Loucy (cell line): ENCODE data around the gene FGFBP1.

ENCODE experiments used
- H2AFZ ChIP-seq: fragments of 200-600 bp; sonication (generic); 2 replicates; pipeline ENCODE4 v1.6.0; 2016; ENCODE audit warnings: antibody characterized with exemption, mild to moderate bottlenecking, low read length, moderate library complexity
- H3F3A ChIP-seq: fragments of 200-600 bp; 2 replicates; pipeline ENCODE4 v1.6.0; 2016; ENCODE audit warnings: antibody characterized with exemption, low read depth, mild to moderate bottlenecking
- H3K27me3 ChIP-seq: fragments of 200-600 bp; sonication (generic); 2 replicates; pipeline ENCODE4 v1.6.1; 2014; ENCODE audit warnings: low read length, mild to moderate bottlenecking; ENCODE audit not compliant: insufficient read depth, poor library complexity, severe bottlenecking
- H3K36me3 ChIP-seq: fragments of 200-600 bp; sonication (generic); 2 replicates; pipeline ENCODE4 v1.6.1; 2016; ENCODE audit warnings: low read length; ENCODE audit not compliant: insufficient read depth
- H3K4me1 ChIP-seq: fragments of 200-600 bp; sonication (generic); 2 replicates; pipeline ENCODE4 v1.5.1; 2014; ENCODE audit warnings: low read length, mild to moderate bottlenecking; ENCODE audit not compliant: insufficient read depth, poor library complexity, severe bottlenecking
- H3K4me2 ChIP-seq: fragments of 200-600 bp; sonication (generic); 2 replicates; pipeline ENCODE4 v1.6.0; 2014; ENCODE audit warnings: antibody characterized with exemption, low read length, low read depth, mild to moderate bottlenecking; ENCODE audit not compliant: poor library complexity, severe bottlenecking
- H3K4me3 ChIP-seq: fragments of 200-600 bp; sonication (generic); 2 replicates; pipeline ENCODE4 v1.5.1; 2014; ENCODE audit warnings: low read length, mild to moderate bottlenecking, mixed read lengths; ENCODE audit not compliant: poor library complexity, severe bottlenecking
- H3K79me2 ChIP-seq: fragments of 200-600 bp; sonication (generic); 2 replicates; pipeline ENCODE4 v1.6.1; 2014; ENCODE audit warnings: low read length; ENCODE audit not compliant: insufficient read depth
- H3K9ac ChIP-seq: fragments of 200-600 bp; sonication (generic); 2 replicates; pipeline ENCODE4 v1.6.0; 2014; ENCODE audit warnings: mild to moderate bottlenecking, low read depth, low read length, moderate library complexity; ENCODE audit not compliant: poor library complexity, severe bottlenecking
- H3K9me2 ChIP-seq: fragments of 200-600 bp; sonication (generic); replicated peaks from 2 replicates; pipeline ENCODE4 v1.6.1; 2016; ENCODE audit warnings: low read depth, low read length, mixed read lengths
- H3K9me3 ChIP-seq: fragments of 200-600 bp; sonication (generic); 2 replicates; pipeline ENCODE4 v1.6.1; 2014; ENCODE audit warnings: mild to moderate bottlenecking, antibody characterized with exemption, low read length, low read depth; ENCODE audit not compliant: insufficient read depth
- H4K20me1 ChIP-seq: fragments of 200-600 bp; sonication (generic); 2 replicates; pipeline ENCODE4 v1.6.0; 2014; ENCODE audit warnings: antibody characterized with exemption, low read length, mild to moderate bottlenecking; ENCODE audit not compliant: insufficient read depth, poor library complexity, severe bottlenecking
- EZH2phosphoT487 ChIP-seq: fragments of 200-600 bp; IDR thresholded peaks from 2 replicates; pipeline ENCODE4 v1.6.1; 2018; ENCODE audit warnings: antibody characterized with exemption, mild to moderate bottlenecking, moderate library complexity, borderline replicate concordance
- TF ChIP-seq, protein P1 (sequence below): fragments of 200-600 bp; sonication (generic); conservative IDR thresholded peaks from 2 replicates; pipeline ENCODE4 v1.5.1; 2014; ENCODE audit warnings: mild to moderate bottlenecking, antibody characterized with exemption, low read length

The FGFBP1 gene

DNA sequence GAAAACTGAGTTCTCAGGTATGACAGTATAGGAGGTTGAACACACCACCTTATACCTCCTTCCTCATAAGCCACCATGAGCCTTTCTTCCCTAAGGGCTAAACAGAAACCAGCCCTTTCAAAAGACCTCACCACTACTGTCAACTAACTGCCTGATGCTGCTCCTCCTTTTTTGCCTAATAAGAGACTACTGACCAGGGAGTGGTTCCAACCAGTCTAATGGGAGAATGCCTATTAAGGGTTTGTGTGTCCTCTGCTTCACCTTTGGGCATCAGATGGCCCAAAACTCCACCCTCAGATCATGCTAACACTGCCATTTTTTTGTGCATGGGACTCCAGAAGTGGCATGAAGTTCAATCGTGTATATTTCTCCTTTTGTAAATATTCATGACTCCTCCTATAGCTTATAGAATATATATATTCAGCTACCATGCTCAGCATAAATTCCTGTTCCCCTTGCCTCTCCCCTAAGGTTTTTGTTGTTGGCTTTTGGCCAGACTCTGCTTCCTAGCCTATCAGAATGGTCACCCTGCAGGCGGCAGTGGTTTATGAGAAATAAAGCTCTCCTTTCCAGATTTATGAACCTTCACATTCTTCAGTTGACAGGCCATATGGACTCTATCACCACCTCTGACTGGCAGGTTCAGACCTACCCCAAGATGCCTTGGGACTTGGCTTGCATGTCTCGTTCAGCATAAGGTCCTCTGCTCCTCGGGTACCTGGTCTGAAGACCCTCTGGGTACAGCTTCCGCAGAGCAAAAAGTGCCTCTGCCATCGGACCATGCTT, 28.2 kb downstream of the FGFBP1 start:
- Histone ChIP-seq H3K4me1 (no peaks in the 10 kb centered on the region), H3F3A (no peaks in the 10 kb centered on the region), H3K9ac (no peak overlapping the region), H3K27me3 (no peaks in the 10 kb centered on the region), H3K9me3 (no peaks in the 10 kb centered on the region), H3K4me2 (no peak overlapping the region), H3K36me3 (no peaks in the 10 kb centered on the region), H4K20me1 (no peaks in the 10 kb centered on the region), H3K9me2 (no peaks in the 10 kb centered on the region), H3K4me3 (no peak overlapping the region), H3K79me2 (no peaks in the 10 kb centered on the region), H2AFZ (no peak overlapping the region)
- TF ChIP-seq EZH2phosphoT487 = no peak
- TF ChIP-seq, protein P1, sequence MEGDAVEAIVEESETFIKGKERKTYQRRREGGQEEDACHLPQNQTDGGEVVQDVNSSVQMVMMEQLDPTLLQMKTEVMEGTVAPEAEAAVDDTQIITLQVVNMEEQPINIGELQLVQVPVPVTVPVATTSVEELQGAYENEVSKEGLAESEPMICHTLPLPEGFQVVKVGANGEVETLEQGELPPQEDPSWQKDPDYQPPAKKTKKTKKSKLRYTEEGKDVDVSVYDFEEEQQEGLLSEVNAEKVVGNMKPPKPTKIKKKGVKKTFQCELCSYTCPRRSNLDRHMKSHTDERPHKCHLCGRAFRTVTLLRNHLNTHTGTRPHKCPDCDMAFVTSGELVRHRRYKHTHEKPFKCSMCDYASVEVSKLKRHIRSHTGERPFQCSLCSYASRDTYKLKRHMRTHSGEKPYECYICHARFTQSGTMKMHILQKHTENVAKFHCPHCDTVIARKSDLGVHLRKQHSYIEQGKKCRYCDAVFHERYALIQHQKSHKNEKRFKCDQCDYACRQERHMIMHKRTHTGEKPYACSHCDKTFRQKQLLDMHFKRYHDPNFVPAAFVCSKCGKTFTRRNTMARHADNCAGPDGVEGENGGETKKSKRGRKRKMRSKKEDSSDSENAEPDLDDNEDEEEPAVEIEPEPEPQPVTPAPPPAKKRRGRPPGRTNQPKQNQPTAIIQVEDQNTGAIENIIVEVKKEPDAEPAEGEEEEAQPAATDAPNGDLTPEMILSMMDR = no peak

DNA sequence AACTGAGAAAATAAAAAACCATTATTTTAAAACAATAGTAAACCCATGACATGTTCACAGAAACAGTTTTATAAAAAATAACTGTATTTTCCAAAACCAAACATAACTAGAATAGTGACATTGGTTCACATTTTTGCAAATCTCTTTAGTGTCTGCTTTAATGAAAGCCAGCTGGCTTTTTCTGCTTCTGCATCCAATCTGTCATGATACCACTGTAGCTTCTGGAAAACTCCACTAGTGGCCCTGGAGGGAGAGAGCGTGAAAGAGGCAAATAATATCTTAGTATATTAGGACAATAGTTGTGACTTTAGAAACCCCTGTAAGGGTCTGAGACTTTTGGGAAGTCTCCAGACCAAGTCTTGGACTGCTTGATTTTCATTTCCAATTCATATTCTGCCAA, 31.1 kb downstream of the FGFBP1 start:
- no peaks in the 10 kb centered on the region for H3K27me3 ChIP-seq
- no peak overlapping the region for H3K4me2 ChIP-seq
- no peaks in the 10 kb centered on the region for H3K36me3 ChIP-seq
- no peaks in the 10 kb centered on the region for H3F3A ChIP-seq
- no peaks in the 10 kb centered on the region for H3K79me2 ChIP-seq
- TF ChIP-seq, protein P1 = no peak
- no peak for TF ChIP-seq EZH2phosphoT487
- no peak overlapping the region for H2AFZ ChIP-seq
- H3K4me3 ChIP-seq = no peak overlapping the region
- H3K9me2 ChIP-seq = no peaks in the 10 kb centered on the region
- no peaks in the 10 kb centered on the region for H3K9me3 ChIP-seq
- no peaks in the 10 kb centered on the region for H4K20me1 ChIP-seq
- H3K4me1 ChIP-seq = no peaks in the 10 kb centered on the region
- H3K9ac ChIP-seq = no peak overlapping the region

DNA sequence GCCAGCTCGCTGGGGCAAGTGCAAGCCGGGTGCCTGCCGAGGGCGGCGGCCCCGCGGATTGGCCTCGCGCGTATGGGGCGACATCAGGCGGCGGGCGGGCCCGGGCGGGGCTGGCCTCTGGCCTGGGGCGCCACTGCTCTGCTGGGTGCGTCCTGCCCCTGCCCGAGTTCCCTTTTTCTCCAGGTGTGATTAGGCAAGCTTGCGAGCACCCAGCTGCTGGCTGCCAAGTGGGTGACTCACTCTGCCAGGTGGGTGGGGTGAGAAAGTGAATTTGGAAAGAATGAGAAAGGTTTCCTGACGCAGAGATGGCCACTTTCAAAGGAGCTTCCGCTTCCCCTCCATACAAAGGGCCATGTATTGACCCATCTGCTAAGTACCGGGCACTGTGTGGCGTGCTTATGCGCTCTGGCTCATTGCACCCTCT, 32.5 kb downstream of the FGFBP1 start:
- Histone ChIP-seq H3K4me2 (no peak overlapping the region), H3K4me1 (no peaks in the 10 kb centered on the region), H3K27me3 (no peaks in the 10 kb centered on the region), H3K36me3 (no peaks in the 10 kb centered on the region), H3K79me2 (no peaks in the 10 kb centered on the region), H3K9ac (no peak overlapping the region), H2AFZ (no peak overlapping the region), H3F3A (no peaks in the 10 kb centered on the region), H3K4me3 (no peak overlapping the region), H3K9me2 (no peaks in the 10 kb centered on the region), H4K20me1 (no peaks in the 10 kb centered on the region), H3K9me3 (no peaks in the 10 kb centered on the region)
- TF ChIP-seq, protein P1 = no peak
- TF ChIP-seq EZH2phosphoT487 = no peak
